GM12892 (cell line): ENCODE data around the gene RNASE12.

ENCODE experiments used
- POLR2A ChIP-seq: IDR thresholded peaks from 2 replicates; pipeline ENCODE4 v1.6.1; 2011; ENCODE audit warnings: low read depth, low read length, control low read depth
- POLR2AphosphoS5 ChIP-seq: IDR thresholded peaks from 2 replicates; pipeline ENCODE4 v1.6.1; 2011; ENCODE audit warnings: low read depth, low read length, control low read depth
- TAF1 ChIP-seq: IDR thresholded peaks from 2 replicates; pipeline ENCODE4 v1.6.1; 2011; ENCODE audit warnings: low read depth, mild to moderate bottlenecking, control low read depth, low read length, borderline replicate concordance

DNA sequence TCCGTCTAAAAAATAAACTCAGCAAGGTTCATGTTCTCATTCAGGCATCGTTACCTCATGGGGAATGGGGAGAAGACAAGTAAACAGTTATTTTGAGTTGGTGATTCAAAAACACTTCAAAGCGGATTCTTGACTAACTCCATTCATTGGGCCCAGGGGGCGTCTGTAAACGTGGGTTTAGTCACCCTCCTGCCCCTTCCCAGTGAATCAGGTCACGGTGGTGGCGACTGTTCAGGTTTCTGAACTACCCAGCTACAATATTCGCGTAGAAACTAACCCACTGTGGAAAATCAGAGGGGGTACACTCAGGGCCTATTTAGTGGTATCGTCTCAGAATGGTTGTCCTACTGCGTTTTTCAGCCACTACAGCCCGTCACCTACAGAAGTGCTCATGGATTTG, 35.1 kb upstream of the RNASE12 start:
- TF ChIP-seq POLR2A (no peak), POLR2AphosphoS5 (no peak), TAF1 (no peak)
